ENCODE measurements around the gene RFLNA.

DNA sequence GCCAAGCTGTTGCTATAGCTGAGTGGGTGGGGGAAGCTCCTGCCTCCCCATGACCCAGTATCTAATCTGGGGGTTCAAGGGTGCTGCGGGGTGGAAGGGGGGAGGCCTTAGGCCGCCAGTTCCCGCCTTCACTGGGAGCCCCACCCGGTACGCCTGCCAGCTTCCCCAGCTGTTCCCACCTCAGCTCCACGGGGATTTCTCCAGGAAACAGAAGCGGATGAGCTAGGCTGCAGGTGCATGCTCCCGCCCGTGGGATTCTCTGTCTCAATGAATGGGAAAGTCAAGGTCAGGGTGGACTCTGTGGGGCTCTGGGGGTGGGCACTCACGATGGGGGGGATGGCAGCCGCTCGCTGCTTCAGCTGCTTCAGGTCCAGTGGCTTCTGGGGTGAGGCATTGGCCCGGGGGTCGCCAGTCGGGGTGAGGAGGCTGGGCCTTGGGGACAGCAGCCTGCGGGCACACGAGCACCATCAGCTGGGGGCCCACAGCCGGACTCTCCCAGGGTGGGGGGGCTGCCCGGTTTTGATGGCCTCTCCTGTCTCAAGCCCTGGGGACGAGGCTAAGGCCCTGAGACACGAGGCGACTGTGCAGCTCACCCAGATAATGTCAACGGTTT, 68.6 kb downstream of the RFLNA start:
- no peak for TF ChIP-seq EZH2 (IDR thresholded peaks at IDR 0.05; ENCODE audit: borderline replicate concordance, low read depth, low read length, poor library complexity, severe bottlenecking)
- TF ChIP-seq, protein P1, sequence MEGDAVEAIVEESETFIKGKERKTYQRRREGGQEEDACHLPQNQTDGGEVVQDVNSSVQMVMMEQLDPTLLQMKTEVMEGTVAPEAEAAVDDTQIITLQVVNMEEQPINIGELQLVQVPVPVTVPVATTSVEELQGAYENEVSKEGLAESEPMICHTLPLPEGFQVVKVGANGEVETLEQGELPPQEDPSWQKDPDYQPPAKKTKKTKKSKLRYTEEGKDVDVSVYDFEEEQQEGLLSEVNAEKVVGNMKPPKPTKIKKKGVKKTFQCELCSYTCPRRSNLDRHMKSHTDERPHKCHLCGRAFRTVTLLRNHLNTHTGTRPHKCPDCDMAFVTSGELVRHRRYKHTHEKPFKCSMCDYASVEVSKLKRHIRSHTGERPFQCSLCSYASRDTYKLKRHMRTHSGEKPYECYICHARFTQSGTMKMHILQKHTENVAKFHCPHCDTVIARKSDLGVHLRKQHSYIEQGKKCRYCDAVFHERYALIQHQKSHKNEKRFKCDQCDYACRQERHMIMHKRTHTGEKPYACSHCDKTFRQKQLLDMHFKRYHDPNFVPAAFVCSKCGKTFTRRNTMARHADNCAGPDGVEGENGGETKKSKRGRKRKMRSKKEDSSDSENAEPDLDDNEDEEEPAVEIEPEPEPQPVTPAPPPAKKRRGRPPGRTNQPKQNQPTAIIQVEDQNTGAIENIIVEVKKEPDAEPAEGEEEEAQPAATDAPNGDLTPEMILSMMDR (conservative IDR thresholded peaks at IDR 0.05; ENCODE audit: low read depth, low read length), result no peak

Data from A673 (cell line).